ENCODE measurements around the gene FBXW7.

FBXW7 gene

GRCh38 chr4:152476796-152477195, 59.1 kb downstream of the FBXW7 start:
- Histone ChIP-seq H3K79me2 (ENCODE audit: control insufficient read depth, insufficient read depth, low read length, unreplicated experiment) (peaks cover 49% of the 10 kb centered on the region), H3K27me3 (ENCODE audit: insufficient read depth, low read length) (no peaks in the 10 kb centered on the region), H3K36me3 (ENCODE audit: insufficient read depth, low read length) (peaks cover 4% of the 10 kb centered on the region; the same call in 1 of the 2 replicates), H3K4me1 (ENCODE audit: control insufficient read depth, insufficient read depth, low read length, unreplicated experiment) (peaks cover 13% of the 10 kb centered on the region), H2AFZ (ENCODE audit: low read length, unreplicated experiment) (no peak overlapping the region), H3K4me3 (ENCODE audit: low read depth, low read length) (no peak overlapping the region), H3K27ac (ENCODE audit: low read depth, low read length) (no peak overlapping the region)

GRCh38 chr4:152471251-152471792, 64.6 kb downstream of the FBXW7 start:
- Histone ChIP-seq H3K4me1 (ENCODE audit: control insufficient read depth, insufficient read depth, low read length, unreplicated experiment) (no peaks in the 10 kb centered on the region), H3K4me3 (ENCODE audit: low read depth, low read length) (no peak overlapping the region), H3K27me3 (ENCODE audit: insufficient read depth, low read length) (no peaks in the 10 kb centered on the region), H3K79me2 (ENCODE audit: control insufficient read depth, insufficient read depth, low read length, unreplicated experiment) (peaks cover 34% of the 10 kb centered on the region), H2AFZ (ENCODE audit: low read length, unreplicated experiment) (no peak overlapping the region), H3K36me3 (ENCODE audit: insufficient read depth, low read length) (no peaks in the 10 kb centered on the region), H3K27ac (ENCODE audit: low read depth, low read length) (no peak overlapping the region)

GRCh38 chr4:152468408-152468807, 67.5 kb downstream of the FBXW7 start:
- Histone ChIP-seq H3K4me3 (ENCODE audit: low read depth, low read length) (no peak overlapping the region), H3K4me1 (ENCODE audit: control insufficient read depth, insufficient read depth, low read length, unreplicated experiment) (no peaks in the 10 kb centered on the region), H3K79me2 (ENCODE audit: control insufficient read depth, insufficient read depth, low read length, unreplicated experiment) (peaks cover 27% of the 10 kb centered on the region), H3K36me3 (ENCODE audit: insufficient read depth, low read length) (no peaks in the 10 kb centered on the region), H3K27me3 (ENCODE audit: insufficient read depth, low read length) (no peaks in the 10 kb centered on the region), H3K27ac (ENCODE audit: low read depth, low read length) (no peak overlapping the region), H2AFZ (ENCODE audit: low read length, unreplicated experiment) (no peak overlapping the region)

- H3K79me2 ChIP-seq (ENCODE audit: control insufficient read depth, insufficient read depth, low read length, unreplicated experiment) = peaks cover 25% of the 10 kb centered on the region
- H3K4me1 ChIP-seq (ENCODE audit: control insufficient read depth, insufficient read depth, low read length, unreplicated experiment) = no peaks in the 10 kb centered on the region
- H3K36me3 ChIP-seq (ENCODE audit: insufficient read depth, low read length) = no peaks in the 10 kb centered on the region
- no peak overlapping the region for H3K27ac ChIP-seq (ENCODE audit: low read depth, low read length)
- no peak overlapping the region for H2AFZ ChIP-seq (ENCODE audit: low read length, unreplicated experiment)
- no peak overlapping the region for H3K4me3 ChIP-seq (ENCODE audit: low read depth, low read length)
- no peaks in the 10 kb centered on the region for H3K27me3 ChIP-seq (ENCODE audit: insufficient read depth, low read length)
Measured at GRCh38 chr4:152467101-152467500, 68.8 kb downstream of the FBXW7 start.

- peaks cover 8% of the 10 kb centered on the region for H3K4me1 ChIP-seq (ENCODE audit: control insufficient read depth, insufficient read depth, low read length, unreplicated experiment)
- H2AFZ ChIP-seq (ENCODE audit: low read length, unreplicated experiment) = no peak overlapping the region
- no peaks in the 10 kb centered on the region for H3K36me3 ChIP-seq (ENCODE audit: insufficient read depth, low read length)
- H3K79me2 ChIP-seq (ENCODE audit: control insufficient read depth, insufficient read depth, low read length, unreplicated experiment) = peaks cover 29% of the 10 kb centered on the region
- H3K27me3 ChIP-seq (ENCODE audit: insufficient read depth, low read length) = no peaks in the 10 kb centered on the region
- H3K27ac ChIP-seq (ENCODE audit: low read depth, low read length) = no peak overlapping the region
- no peak overlapping the region for H3K4me3 ChIP-seq (ENCODE audit: low read depth, low read length)
Measured at GRCh38 chr4:152464030-152464823, 71.7 kb downstream of the FBXW7 start.

- Histone ChIP-seq H2AFZ (ENCODE audit: low read length, unreplicated experiment) (no peak overlapping the region), H3K27me3 (ENCODE audit: insufficient read depth, low read length) (no peaks in the 10 kb centered on the region), H3K4me1 (ENCODE audit: control insufficient read depth, insufficient read depth, low read length, unreplicated experiment) (peaks cover 15% of the 10 kb centered on the region), H3K27ac (ENCODE audit: low read depth, low read length) (no peak overlapping the region), H3K36me3 (ENCODE audit: insufficient read depth, low read length) (no peaks in the 10 kb centered on the region), H3K79me2 (ENCODE audit: control insufficient read depth, insufficient read depth, low read length, unreplicated experiment) (peaks cover 35% of the 10 kb centered on the region), H3K4me3 (ENCODE audit: low read depth, low read length) (no peak overlapping the region)
Measured at GRCh38 chr4:152463562-152463961, 72.3 kb downstream of the FBXW7 start.

GRCh38 chr4:152462695-152463094, 73.2 kb downstream of the FBXW7 start:
- no peaks in the 10 kb centered on the region for H3K27me3 ChIP-seq (ENCODE audit: insufficient read depth, low read length)
- no peak overlapping the region for H3K4me3 ChIP-seq (ENCODE audit: low read depth, low read length)
- H3K4me1 ChIP-seq (ENCODE audit: control insufficient read depth, insufficient read depth, low read length, unreplicated experiment) = peaks cover 18% of the 10 kb centered on the region
- H2AFZ ChIP-seq (ENCODE audit: low read length, unreplicated experiment) = no peak overlapping the region
- H3K36me3 ChIP-seq (ENCODE audit: insufficient read depth, low read length) = no peaks in the 10 kb centered on the region
- H3K79me2 ChIP-seq (ENCODE audit: control insufficient read depth, insufficient read depth, low read length, unreplicated experiment) = peaks cover 36% of the 10 kb centered on the region
- H3K27ac ChIP-seq (ENCODE audit: low read depth, low read length) = no peak overlapping the region

GRCh38 chr4:152462047-152462446, 73.8 kb downstream of the FBXW7 start:
- no peaks in the 10 kb centered on the region for H3K36me3 ChIP-seq (ENCODE audit: insufficient read depth, low read length)
- H3K4me1 ChIP-seq (ENCODE audit: control insufficient read depth, insufficient read depth, low read length, unreplicated experiment) = peaks cover 18% of the 10 kb centered on the region
- no peaks in the 10 kb centered on the region for H3K27me3 ChIP-seq (ENCODE audit: insufficient read depth, low read length)
- no peak overlapping the region for H2AFZ ChIP-seq (ENCODE audit: low read length, unreplicated experiment)
- H3K79me2 ChIP-seq (ENCODE audit: control insufficient read depth, insufficient read depth, low read length, unreplicated experiment) = peaks cover 32% of the 10 kb centered on the region
- H3K27ac ChIP-seq (ENCODE audit: low read depth, low read length) = no peak overlapping the region
- no peak overlapping the region for H3K4me3 ChIP-seq (ENCODE audit: low read depth, low read length)

GRCh38 chr4:152460488-152460887, 75.4 kb downstream of the FBXW7 start:
- Histone ChIP-seq H3K4me1 (ENCODE audit: control insufficient read depth, insufficient read depth, low read length, unreplicated experiment) (peaks cover 18% of the 10 kb centered on the region), H3K36me3 (ENCODE audit: insufficient read depth, low read length) (no peaks in the 10 kb centered on the region), H3K27me3 (ENCODE audit: insufficient read depth, low read length) (no peaks in the 10 kb centered on the region), H2AFZ (ENCODE audit: low read length, unreplicated experiment) (no peak overlapping the region), H3K27ac (ENCODE audit: low read depth, low read length) (no peak overlapping the region), H3K4me3 (ENCODE audit: low read depth, low read length) (no peak overlapping the region), H3K79me2 (ENCODE audit: control insufficient read depth, insufficient read depth, low read length, unreplicated experiment) (peaks cover 31% of the 10 kb centered on the region)

- Histone ChIP-seq H3K4me1 (ENCODE audit: control insufficient read depth, insufficient read depth, low read length, unreplicated experiment) (peaks cover 18% of the 10 kb centered on the region), H3K79me2 (ENCODE audit: control insufficient read depth, insufficient read depth, low read length, unreplicated experiment) (peaks cover 33% of the 10 kb centered on the region), H3K4me3 (ENCODE audit: low read depth, low read length) (no peak overlapping the region), H3K36me3 (ENCODE audit: insufficient read depth, low read length) (no peaks in the 10 kb centered on the region), H3K27ac (ENCODE audit: low read depth, low read length) (no peak overlapping the region), H3K27me3 (ENCODE audit: insufficient read depth, low read length) (no peaks in the 10 kb centered on the region), H2AFZ (ENCODE audit: low read length, unreplicated experiment) (no peak overlapping the region)
Measured at GRCh38 chr4:152459326-152459725, 76.6 kb downstream of the FBXW7 start.

GRCh38 chr4:152458801-152459302, 77.0 kb downstream of the FBXW7 start:
- H3K4me1 ChIP-seq (ENCODE audit: control insufficient read depth, insufficient read depth, low read length, unreplicated experiment) = peaks cover 18% of the 10 kb centered on the region
- no peaks in the 10 kb centered on the region for H3K36me3 ChIP-seq (ENCODE audit: insufficient read depth, low read length)
- H3K4me3 ChIP-seq (ENCODE audit: low read depth, low read length) = no peak overlapping the region
- no peak overlapping the region for H2AFZ ChIP-seq (ENCODE audit: low read length, unreplicated experiment)
- no peak overlapping the region for H3K27ac ChIP-seq (ENCODE audit: low read depth, low read length)
- H3K79me2 ChIP-seq (ENCODE audit: control insufficient read depth, insufficient read depth, low read length, unreplicated experiment) = peaks cover 34% of the 10 kb centered on the region
- no peaks in the 10 kb centered on the region for H3K27me3 ChIP-seq (ENCODE audit: insufficient read depth, low read length)
